IMR-90 (cell line): ENCODE results near the gene NDUFB7. TPM values are rescaled to one million over a fixed set of nuclear protein-coding genes. Genes with fewer than 3 reads are reported as not detected.
"Not testable (repeated sequence)": the region's sequence is repeated elsewhere in the genome, so short reads cannot be mapped to it uniquely, and the experiment has no call there.

Experiments used
- ATAC-seq: fragments of 200-7000 bp; cut with Tn5 transposase; 2 replicates; pipeline ENCODE4 v1.9.1; 2020; ENCODE audit warnings: low read depth, mild to moderate bottlenecking, moderate library complexity
- BruUV-seq: library from RNA; stranded (reverse); fragments of 400-500 nt; replicated peaks from 2 replicates; lab custom pipeline; 2021; lab: Mats Ljungman, UMichigan
- CTCF ChIA-PET: fragments of 300-600 bp; formaldehyde crosslinking; extraction: SDS; loops from one replicate; lab custom pipeline; 2021; ENCODE audit warnings: antibody characterized with exemption; lab: Yijun Ruan, JAX
- POLR2A ChIA-PET: fragments of 300-600 bp; sonication (Branson Sonifier 250); formaldehyde crosslinking; loops from one replicate; lab custom pipeline; 2022; ENCODE audit warnings: antibody characterized with exemption; ENCODE audit not compliant: unreplicated experiment; lab: Charles Lee
- DNase-seq: peaks from one replicate; pipeline ENCODE4 v3.0.0; 2013
- H2AFZ ChIP-seq: replicated peaks from 2 replicates; pipeline ENCODE3; 2013; ENCODE audit warnings: low read length, mild to moderate bottlenecking; ENCODE audit not compliant: poor library complexity
- H2AK5ac ChIP-seq: 2 replicates; pipeline ENCODE4 v1.6.1; 2013; ENCODE audit warnings: low read depth, low read length, inconsistent platforms
- H2AK9ac ChIP-seq: replicated peaks from 2 replicates; pipeline ENCODE3; 2013; ENCODE audit warnings: mild to moderate bottlenecking, low read depth, low read length, moderate library complexity; ENCODE audit not compliant: poor library complexity
- H2BK120ac ChIP-seq: 2 replicates; pipeline ENCODE4 v1.6.1; 2013; ENCODE audit warnings: low read depth, low read length, inconsistent platforms
- H2BK15ac ChIP-seq: 3 replicates; pipeline ENCODE4 v1.6.1; 2013; ENCODE audit warnings: low read depth, low read length, inconsistent platforms
- H2BK20ac ChIP-seq: 2 replicates; pipeline ENCODE4 v1.6.1; 2013; ENCODE audit warnings: low read depth, mild to moderate bottlenecking, inconsistent platforms, low read length, moderate library complexity
- H2BK5ac ChIP-seq: 2 replicates; pipeline ENCODE4 v1.6.1; 2013; ENCODE audit warnings: mild to moderate bottlenecking, low read depth, low read length, inconsistent platforms; ENCODE audit not compliant: poor library complexity, severe bottlenecking
- H3K14ac ChIP-seq: replicated peaks from 2 replicates; pipeline ENCODE4 v1.6.1; 2013; ENCODE audit warnings: low read depth, low read length, inconsistent platforms
- H3K18ac ChIP-seq: 2 replicates; pipeline ENCODE4 v1.6.1; 2013; ENCODE audit warnings: low read depth, low read length, control low read depth
- H3K23ac ChIP-seq: 2 replicates; pipeline ENCODE4 v1.6.1; 2013; ENCODE audit warnings: low read depth, low read length, inconsistent platforms
- H3K27ac ChIP-seq: 2 replicates; pipeline ENCODE4 v1.5.1; 2013; ENCODE audit warnings: mild to moderate bottlenecking, control low read depth, low read length; ENCODE audit not compliant: insufficient read depth
- H3K27me3 ChIP-seq: 2 replicates; pipeline ENCODE4 v1.6.1; 2013; ENCODE audit warnings: low read length; ENCODE audit not compliant: control insufficient read depth, insufficient read depth
- H3K36me3 ChIP-seq: 2 replicates; pipeline ENCODE4 v1.6.1; 2013; ENCODE audit warnings: low read length, mixed read lengths; ENCODE audit not compliant: control insufficient read depth, insufficient read depth
- H3K4ac ChIP-seq: 2 replicates; pipeline ENCODE4 v1.6.1; 2013; ENCODE audit warnings: low read depth, low read length, inconsistent platforms
- H3K4me1 ChIP-seq: 2 replicates; pipeline ENCODE4 v1.6.1; 2013; ENCODE audit warnings: low read length, mixed read lengths; ENCODE audit not compliant: control insufficient read depth, insufficient read depth
- H3K4me2 ChIP-seq: 2 replicates; pipeline ENCODE4 v1.6.1; 2013; ENCODE audit warnings: low read depth, mild to moderate bottlenecking, control low read depth, low read length, moderate library complexity
- H3K4me3 ChIP-seq: 2 replicates; pipeline ENCODE4 v1.5.1; 2013; ENCODE audit warnings: low read depth, mild to moderate bottlenecking, control low read depth, low read length, moderate library complexity; ENCODE audit not compliant: insufficient read depth
- H3K56ac ChIP-seq: 2 replicates; pipeline ENCODE4 v1.6.1; 2013; ENCODE audit warnings: low read length, inconsistent platforms; ENCODE audit not compliant: insufficient read depth; ENCODE audit errors: extremely low read depth
- H3K79me1 ChIP-seq, 2 experiments: 2 replicates each; pipeline ENCODE4 v1.6.1; 2013; ENCODE audit warnings: low read length in 2 of 2, inconsistent platforms in 1 of 2, low read depth in 1 of 2
- H3K9ac ChIP-seq: 2 replicates; pipeline ENCODE4 v1.6.1; 2013; ENCODE audit warnings: low read depth, low read length, control low read depth
- H3K9me1 ChIP-seq: 2 replicates; pipeline ENCODE4 v1.6.1; 2013; ENCODE audit warnings: low read length, inconsistent platforms; ENCODE audit not compliant: insufficient read depth
- H3K9me3 ChIP-seq: 2 replicates; pipeline ENCODE4 v1.6.1; 2013; ENCODE audit warnings: low read length; ENCODE audit not compliant: control insufficient read depth, insufficient read depth
- H4K20me1 ChIP-seq: 2 replicates; pipeline ENCODE4 v1.6.1; 2013; ENCODE audit warnings: low read length, inconsistent platforms; ENCODE audit not compliant: insufficient read depth
- H4K5ac ChIP-seq: 2 replicates; pipeline ENCODE4 v1.6.1; 2013; ENCODE audit warnings: mild to moderate bottlenecking, low read depth, low read length, control low read depth
- H4K8ac ChIP-seq, 2 experiments: 2 replicates each; pipeline ENCODE4 v1.6.1; 2013; ENCODE audit warnings: low read depth in 2 of 2, low read length in 2 of 2, control low read depth in 1 of 2, inconsistent platforms in 1 of 2
- H4K91ac ChIP-seq: 2 replicates; pipeline ENCODE4 v1.6.1; 2013; ENCODE audit warnings: low read depth, low read length, inconsistent platforms; ENCODE audit not compliant: insufficient read depth
- WGBS, 2 experiments: methylation state at CpG; one replicate each; pipeline versions ENCODE4 v1.1.5 to v1.1.7; 2013; ENCODE audit warnings: missing lambda C conversion rate in 2 of 2; ENCODE audit not compliant: insufficient read length in 1 of 2; ENCODE audit errors: extremely low coverage in 2 of 2; 5-methylcytosine and 5-hydroxymethylcytosine counted together
- dilution Hi-C: fragments of 300-500 bp; cut with HindIII; formaldehyde crosslinking; loops from one replicate; pipeline ENCODE4 v1.14.3; 2018; ENCODE audit warnings: low sequenced_read_pairs; ENCODE audit not compliant: unreplicated experiment
- in situ Hi-C: fragments of 300-500 bp; cut with MboI; formaldehyde crosslinking; loops from 3 replicates; pipeline ENCODE4 v1.14.3; 2019; ENCODE audit warnings: low sequenced_read_pairs, inconsistent platforms, mixed read lengths
- intact Hi-C: fragments of 100-400 bp; cut with micrococcal nuclease; formaldehyde crosslinking; loops from 2 replicates; pipeline ENCODE4 v1.10.0; 2022
- polyA plus RNA-seq, 3 experiments: library from polyadenylated mRNA; depleted of rRNA; stranded (reverse); fragments of >200 nt; gene quantifications; 2 replicates each; pipeline ENCODE4 v1.2.3, GENCODE V29; 2012; ENCODE audit warnings: low replicate concordance in 1 of 3
- total RNA-seq: library from RNA; depleted of rRNA; stranded (reverse); fragments of >200 nt; gene quantifications from 2 replicates; pipeline ENCODE4 v1.2.3, GENCODE V29; 2012

NDUFB7 gene
- total and polyA plus RNA-seq, 2 of the 4 experiments (the other 2 are of a cell fraction), result 436 to 523 TPM

- H3K9me1 ChIP-seq, ATAC-seq, H4K5ac ChIP-seq, BruUV-seq, H3K36me3 ChIP-seq, H3K27ac ChIP-seq, POLR2A ChIA-PET, H3K23ac ChIP-seq, H3K4me2 ChIP-seq, H2BK15ac ChIP-seq, H2BK20ac ChIP-seq, H2BK5ac ChIP-seq, H3K56ac ChIP-seq, dilution Hi-C loops, H3K79me1 ChIP-seq, H2AK5ac ChIP-seq, H3K18ac ChIP-seq, CTCF ChIA-PET, H3K4me3 ChIP-seq, H2AFZ ChIP-seq, H4K8ac ChIP-seq, H3K4me1 ChIP-seq, DNase-seq, H3K27me3 ChIP-seq, H2BK120ac ChIP-seq, in situ Hi-C loops, H2AK9ac ChIP-seq, H3K9ac ChIP-seq, H3K4ac ChIP-seq, H4K20me1 ChIP-seq, intact Hi-C loops, H4K91ac ChIP-seq, H3K14ac ChIP-seq, H3K9me3 ChIP-seq: not testable (repeated sequence)
- 58% methylated on average over 5 of the region's 14 CpGs; no CpG with 5 or more reads in 1 of the 2 experiments for WGBS, 2 experiments
Observed at GRCh38 chr19:14613399-14614098, 41.7 kb upstream of the NDUFB7 start.
